ENCODE results near the gene TNMD. TPM values are rescaled to one million over a fixed set of nuclear protein-coding genes. Genes with fewer than 3 reads are reported as not detected.

TNMD gene
- total RNA-seq, 1 donor from 2014 or later, result not detected

- DNase-seq (ENCODE audit: low read depth), result peak; percentile 69
These were observed 59.5 kb downstream of the TNMD start, which contains the start of gene SRPX2 for GRCh38 chrX:100643956-100644860. TSS of gene SRPX2 (plus strand) at chrX:100644199. CDS start at chrX:100646323, 2,124 bp downstream.

- peak; percentile 63 for DNase-seq (ENCODE audit: low read depth)
These were observed 60.4 kb downstream of the TNMD start for GRCh38 chrX:100645106-100645505.

GRCh38 chrX:100647095-100647494 is 62.4 kb downstream of the TNMD start:
- DNase-seq (ENCODE audit: low read depth), result peak; percentile 93

DNA sequence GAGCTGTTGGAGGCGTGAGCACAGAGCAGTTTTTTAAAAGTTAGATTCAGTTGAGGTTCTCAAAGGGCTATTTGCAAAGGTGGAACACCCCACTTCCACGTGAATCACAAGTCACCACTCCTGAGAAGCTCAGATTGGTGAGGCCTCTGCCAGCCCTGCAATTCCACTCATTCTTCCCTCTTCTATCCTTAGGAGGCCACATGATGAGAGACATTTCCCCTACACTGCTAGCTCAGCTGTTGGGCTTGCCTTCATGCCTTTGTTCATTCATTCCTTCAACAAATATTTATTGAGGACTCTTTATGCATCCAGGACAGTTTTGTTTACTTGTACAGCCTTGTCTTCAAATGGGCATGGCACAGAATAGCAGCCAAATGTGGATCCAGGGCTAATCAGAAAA is 63.0 kb downstream of the TNMD start:
- peak; percentile 50 for DNase-seq (ENCODE audit: low read depth)

- DNase-seq (ENCODE audit: low read depth), result peak; percentile 76
These were observed 64.0 kb downstream of the TNMD start for GRCh38 chrX:100648458-100649417.

Other genes with a start within 250 kb of the TNMD start
- gene PCDH19, start 174.7 kb upstream of the TNMD start, total RNA-seq, result under 0.01 TPM in 1 of 2 replicates, not detected in the other
- 28.2 and 29.2 TPM in 2 replicates for gene TSPAN6, start 51.9 kb downstream of the TNMD start, total RNA-seq
- gene SRPX2, start 59.3 kb downstream of the TNMD start, total RNA-seq, result 42.1 and 67.7 TPM in 2 replicates
- gene SYTL4, start 147.2 kb downstream of the TNMD start, total RNA-seq, result 0.88 and 0.99 TPM in 2 replicates
- 11.4 and 11.7 TPM in 2 replicates for gene CSTF2, start 235.5 kb downstream of the TNMD start, total RNA-seq

All from myocyte (in vitro differentiated cells).